GM12878 (cell line): ENCODE measurements around the gene MRPS15.

Source experiments
- EED ChIP-seq: sonication (generic); IDR thresholded peaks from 2 replicates; pipeline ENCODE4 v1.6.1; 2016; ENCODE audit warnings: antibody characterized with exemption, low read depth
- EP300 ChIP-seq, 2 experiments: fragments of 150-350 bp in 1 of 2; IDR thresholded peaks; 2 replicates each; pipeline ENCODE4 v1.6.1; 2011 to 2012; ENCODE audit warnings: low read depth in 2 of 2, low read length in 2 of 2, borderline replicate concordance in 1 of 2, improper control_type of control experiment in 1 of 2, inconsistent platforms in 1 of 2; ENCODE audit not compliant: control insufficient read depth in 1 of 2
- JUND ChIP-seq: IDR thresholded peaks from 2 replicates; pipeline ENCODE4 v1.6.1; 2012; ENCODE audit warnings: low read depth, mild to moderate bottlenecking, low read length, improper control_type of control experiment, moderate library complexity
- NR2C2 ChIP-seq: IDR thresholded peaks from 2 replicates; pipeline ENCODE4 v1.6.1; 2011; ENCODE audit warnings: borderline replicate concordance, low read depth; ENCODE audit not compliant: control insufficient read depth, insufficient read length
- POLR2AphosphoS5 ChIP-seq: IDR thresholded peaks from 2 replicates; pipeline ENCODE4 v1.6.1; 2011; ENCODE audit warnings: mild to moderate bottlenecking, low read length, inconsistent platforms
- TF ChIP-seq, protein P1 (sequence below), 3 experiments: IDR thresholded peaks in 2 of 3; conservative IDR thresholded peaks in 1 of 3; 2 replicates each; pipeline ENCODE4 v1.5.1; 2011; ENCODE audit warnings: low read depth in 3 of 3, low read length in 3 of 3, mild to moderate bottlenecking in 3 of 3, control low read depth in 2 of 3, moderate library complexity in 2 of 3, inconsistent platforms in 1 of 3, mixed read lengths in 1 of 3; ENCODE audit not compliant: control insufficient read depth in 2 of 3, insufficient read depth in 1 of 3; ENCODE audit errors: extremely low read depth in 1 of 3
- TF ChIP-seq, protein P2 (sequence below): IDR thresholded peaks from 2 replicates; pipeline ENCODE4 v1.6.1; 2012; ENCODE audit warnings: mild to moderate bottlenecking, low read depth, low read length
- TF ChIP-seq, protein P3 (sequence below): IDR thresholded peaks from 2 replicates; pipeline ENCODE4 v1.6.1; 2011; ENCODE audit warnings: low read depth, low read length, improper control_type of control experiment, borderline replicate concordance
- TF ChIP-seq, protein P4 (sequence below): IDR thresholded peaks from 2 replicates; pipeline ENCODE4 v1.6.1; 2012; ENCODE audit warnings: low read depth, low read length, improper control_type of control experiment
- TF ChIP-seq, protein P5 (sequence below): fragments of 450-650 bp; formaldehyde crosslinking; IDR thresholded peaks from 2 replicates; pipeline ENCODE4 v1.4.0; 2022; ENCODE audit warnings: mild to moderate bottlenecking, moderate library complexity

DNA sequence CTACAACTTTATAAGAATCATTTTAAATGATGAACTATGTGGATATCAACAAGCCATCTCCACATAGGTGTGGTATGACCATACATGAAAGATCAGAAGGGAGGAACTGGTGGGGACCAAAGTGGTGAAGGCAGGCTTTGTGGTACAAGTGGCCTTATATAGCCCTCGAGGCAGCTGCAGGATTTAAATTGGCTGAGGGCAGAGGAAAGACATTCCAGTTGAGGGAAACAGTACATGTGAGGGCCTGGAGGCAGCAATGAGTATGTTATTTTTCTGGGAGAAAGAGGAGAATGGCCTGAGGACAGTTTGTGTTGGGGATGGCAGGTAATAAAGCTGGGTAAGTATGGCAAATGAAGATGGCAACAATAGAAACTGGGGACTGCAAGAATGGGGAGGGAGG, 31.1 kb downstream of the MRPS15 start:
- TF ChIP-seq, protein P1, sequence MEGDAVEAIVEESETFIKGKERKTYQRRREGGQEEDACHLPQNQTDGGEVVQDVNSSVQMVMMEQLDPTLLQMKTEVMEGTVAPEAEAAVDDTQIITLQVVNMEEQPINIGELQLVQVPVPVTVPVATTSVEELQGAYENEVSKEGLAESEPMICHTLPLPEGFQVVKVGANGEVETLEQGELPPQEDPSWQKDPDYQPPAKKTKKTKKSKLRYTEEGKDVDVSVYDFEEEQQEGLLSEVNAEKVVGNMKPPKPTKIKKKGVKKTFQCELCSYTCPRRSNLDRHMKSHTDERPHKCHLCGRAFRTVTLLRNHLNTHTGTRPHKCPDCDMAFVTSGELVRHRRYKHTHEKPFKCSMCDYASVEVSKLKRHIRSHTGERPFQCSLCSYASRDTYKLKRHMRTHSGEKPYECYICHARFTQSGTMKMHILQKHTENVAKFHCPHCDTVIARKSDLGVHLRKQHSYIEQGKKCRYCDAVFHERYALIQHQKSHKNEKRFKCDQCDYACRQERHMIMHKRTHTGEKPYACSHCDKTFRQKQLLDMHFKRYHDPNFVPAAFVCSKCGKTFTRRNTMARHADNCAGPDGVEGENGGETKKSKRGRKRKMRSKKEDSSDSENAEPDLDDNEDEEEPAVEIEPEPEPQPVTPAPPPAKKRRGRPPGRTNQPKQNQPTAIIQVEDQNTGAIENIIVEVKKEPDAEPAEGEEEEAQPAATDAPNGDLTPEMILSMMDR (IDR thresholded peaks at IDR 0.05 in 2 of 3, conservative IDR thresholded peaks at IDR 0.05 in 1 of 3; ENCODE audit: control insufficient read depth in 2 of 3, extremely low read depth in 1 of 3, insufficient read depth in 1 of 3, low read depth in 3 of 3, low read length in 3 of 3): no peak
- TF ChIP-seq, protein P2, sequence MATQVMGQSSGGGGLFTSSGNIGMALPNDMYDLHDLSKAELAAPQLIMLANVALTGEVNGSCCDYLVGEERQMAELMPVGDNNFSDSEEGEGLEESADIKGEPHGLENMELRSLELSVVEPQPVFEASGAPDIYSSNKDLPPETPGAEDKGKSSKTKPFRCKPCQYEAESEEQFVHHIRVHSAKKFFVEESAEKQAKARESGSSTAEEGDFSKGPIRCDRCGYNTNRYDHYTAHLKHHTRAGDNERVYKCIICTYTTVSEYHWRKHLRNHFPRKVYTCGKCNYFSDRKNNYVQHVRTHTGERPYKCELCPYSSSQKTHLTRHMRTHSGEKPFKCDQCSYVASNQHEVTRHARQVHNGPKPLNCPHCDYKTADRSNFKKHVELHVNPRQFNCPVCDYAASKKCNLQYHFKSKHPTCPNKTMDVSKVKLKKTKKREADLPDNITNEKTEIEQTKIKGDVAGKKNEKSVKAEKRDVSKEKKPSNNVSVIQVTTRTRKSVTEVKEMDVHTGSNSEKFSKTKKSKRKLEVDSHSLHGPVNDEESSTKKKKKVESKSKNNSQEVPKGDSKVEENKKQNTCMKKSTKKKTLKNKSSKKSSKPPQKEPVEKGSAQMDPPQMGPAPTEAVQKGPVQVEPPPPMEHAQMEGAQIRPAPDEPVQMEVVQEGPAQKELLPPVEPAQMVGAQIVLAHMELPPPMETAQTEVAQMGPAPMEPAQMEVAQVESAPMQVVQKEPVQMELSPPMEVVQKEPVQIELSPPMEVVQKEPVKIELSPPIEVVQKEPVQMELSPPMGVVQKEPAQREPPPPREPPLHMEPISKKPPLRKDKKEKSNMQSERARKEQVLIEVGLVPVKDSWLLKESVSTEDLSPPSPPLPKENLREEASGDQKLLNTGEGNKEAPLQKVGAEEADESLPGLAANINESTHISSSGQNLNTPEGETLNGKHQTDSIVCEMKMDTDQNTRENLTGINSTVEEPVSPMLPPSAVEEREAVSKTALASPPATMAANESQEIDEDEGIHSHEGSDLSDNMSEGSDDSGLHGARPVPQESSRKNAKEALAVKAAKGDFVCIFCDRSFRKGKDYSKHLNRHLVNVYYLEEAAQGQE: no peak
- TF ChIP-seq, protein P3, sequence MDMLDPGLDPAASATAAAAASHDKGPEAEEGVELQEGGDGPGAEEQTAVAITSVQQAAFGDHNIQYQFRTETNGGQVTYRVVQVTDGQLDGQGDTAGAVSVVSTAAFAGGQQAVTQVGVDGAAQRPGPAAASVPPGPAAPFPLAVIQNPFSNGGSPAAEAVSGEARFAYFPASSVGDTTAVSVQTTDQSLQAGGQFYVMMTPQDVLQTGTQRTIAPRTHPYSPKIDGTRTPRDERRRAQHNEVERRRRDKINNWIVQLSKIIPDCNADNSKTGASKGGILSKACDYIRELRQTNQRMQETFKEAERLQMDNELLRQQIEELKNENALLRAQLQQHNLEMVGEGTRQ: no peak
- TF ChIP-seq EP300 (IDR thresholded peaks at IDR 0.05; ENCODE audit: borderline replicate concordance in 1 of 2, control insufficient read depth in 1 of 2, low read depth in 2 of 2, low read length in 2 of 2) (no peak), NR2C2 (no peak), JUND (no peak), POLR2AphosphoS5 (no peak), EED (no peak)
- TF ChIP-seq, protein P4, sequence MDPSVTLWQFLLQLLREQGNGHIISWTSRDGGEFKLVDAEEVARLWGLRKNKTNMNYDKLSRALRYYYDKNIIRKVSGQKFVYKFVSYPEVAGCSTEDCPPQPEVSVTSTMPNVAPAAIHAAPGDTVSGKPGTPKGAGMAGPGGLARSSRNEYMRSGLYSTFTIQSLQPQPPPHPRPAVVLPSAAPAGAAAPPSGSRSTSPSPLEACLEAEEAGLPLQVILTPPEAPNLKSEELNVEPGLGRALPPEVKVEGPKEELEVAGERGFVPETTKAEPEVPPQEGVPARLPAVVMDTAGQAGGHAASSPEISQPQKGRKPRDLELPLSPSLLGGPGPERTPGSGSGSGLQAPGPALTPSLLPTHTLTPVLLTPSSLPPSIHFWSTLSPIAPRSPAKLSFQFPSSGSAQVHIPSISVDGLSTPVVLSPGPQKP: no peak
- TF ChIP-seq, protein P5, sequence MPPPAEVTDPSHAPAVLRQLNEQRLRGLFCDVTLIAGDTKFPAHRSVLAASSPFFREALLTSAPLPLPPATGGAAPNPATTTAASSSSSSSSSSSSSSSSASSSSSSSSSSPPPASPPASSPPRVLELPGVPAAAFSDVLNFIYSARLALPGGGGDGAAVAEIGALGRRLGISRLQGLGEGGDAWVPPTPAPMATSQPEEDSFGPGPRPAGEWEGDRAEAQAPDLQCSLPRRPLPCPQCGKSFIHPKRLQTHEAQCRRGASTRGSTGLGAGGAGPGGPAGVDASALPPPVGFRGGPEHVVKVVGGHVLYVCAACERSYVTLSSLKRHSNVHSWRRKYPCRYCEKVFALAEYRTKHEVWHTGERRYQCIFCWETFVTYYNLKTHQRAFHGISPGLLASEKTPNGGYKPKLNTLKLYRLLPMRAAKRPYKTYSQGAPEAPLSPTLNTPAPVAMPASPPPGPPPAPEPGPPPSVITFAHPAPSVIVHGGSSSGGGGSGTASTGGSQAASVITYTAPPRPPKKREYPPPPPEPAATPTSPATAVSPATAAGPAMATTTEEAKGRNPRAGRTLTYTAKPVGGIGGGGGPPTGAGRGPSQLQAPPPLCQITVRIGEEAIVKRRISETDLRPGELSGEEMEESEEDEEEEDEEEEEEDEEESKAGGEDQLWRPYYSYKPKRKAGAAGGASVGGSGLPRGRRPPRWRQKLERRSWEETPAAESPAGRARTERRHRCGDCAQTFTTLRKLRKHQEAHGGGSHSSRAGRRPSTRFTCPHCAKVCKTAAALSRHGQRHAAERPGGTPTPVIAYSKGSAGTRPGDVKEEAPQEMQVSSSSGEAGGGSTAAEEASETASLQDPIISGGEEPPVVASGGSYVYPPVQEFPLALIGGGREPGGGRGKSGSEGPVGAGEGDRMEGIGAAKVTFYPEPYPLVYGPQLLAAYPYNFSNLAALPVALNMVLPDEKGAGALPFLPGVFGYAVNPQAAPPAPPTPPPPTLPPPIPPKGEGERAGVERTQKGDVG (CRISPR knock-in tag): no peak
